Measurements from ENCODE around the gene ATP6V0C.

Gene ATP6V0C

DNA sequence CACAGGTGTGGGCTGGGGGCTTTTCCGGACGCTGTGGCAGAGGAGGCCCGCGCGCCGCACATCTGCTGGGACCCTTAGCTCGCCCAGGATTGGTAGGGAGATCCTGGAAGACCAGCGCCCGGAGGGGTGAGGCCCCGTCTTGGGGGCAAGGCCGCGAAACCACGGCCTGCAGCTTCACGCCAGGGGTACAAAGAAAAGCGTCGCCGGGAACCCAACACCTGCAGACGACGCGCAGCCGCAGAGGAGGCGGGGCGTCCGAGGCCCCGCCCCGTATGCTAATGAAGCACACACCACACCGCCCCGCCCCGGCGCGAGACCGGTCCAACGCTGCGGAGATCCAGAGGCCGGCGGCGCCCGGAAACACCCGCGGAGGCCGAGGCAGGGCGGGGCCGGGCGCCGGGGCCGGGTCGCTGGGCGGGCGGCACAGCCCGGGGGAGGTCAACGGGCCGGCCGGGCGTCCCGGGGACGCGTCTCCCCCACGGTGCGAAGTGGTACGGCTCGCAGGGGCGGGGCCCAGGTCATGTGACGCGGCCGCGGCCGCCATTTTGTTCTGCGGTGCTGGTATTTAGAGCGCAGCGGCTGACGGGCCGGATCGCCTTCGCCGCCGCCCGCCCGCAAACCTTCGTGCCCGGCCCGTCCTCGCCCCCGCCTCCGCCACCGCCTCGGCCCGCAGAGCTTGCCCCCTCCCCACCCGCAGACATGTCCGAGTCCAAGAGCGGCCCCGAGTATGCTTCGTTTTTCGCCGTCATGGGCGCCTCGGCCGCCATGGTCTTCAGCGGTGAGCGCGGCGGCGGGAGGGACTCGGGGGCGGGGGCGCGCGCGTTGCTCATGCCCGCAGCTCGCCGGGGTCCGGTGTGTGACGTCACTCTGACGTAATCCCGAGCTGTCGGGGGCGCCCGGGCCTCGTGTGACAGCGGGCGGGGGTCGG lies at the start of gene ATP6V0C:
TSS of gene ATP6V0C (plus strand) at position 548 of the 928 bp plus-strand sequence. CDS start at position 700, 152 bp downstream.
- peak; percentile 77 for DNase-seq

DNA sequence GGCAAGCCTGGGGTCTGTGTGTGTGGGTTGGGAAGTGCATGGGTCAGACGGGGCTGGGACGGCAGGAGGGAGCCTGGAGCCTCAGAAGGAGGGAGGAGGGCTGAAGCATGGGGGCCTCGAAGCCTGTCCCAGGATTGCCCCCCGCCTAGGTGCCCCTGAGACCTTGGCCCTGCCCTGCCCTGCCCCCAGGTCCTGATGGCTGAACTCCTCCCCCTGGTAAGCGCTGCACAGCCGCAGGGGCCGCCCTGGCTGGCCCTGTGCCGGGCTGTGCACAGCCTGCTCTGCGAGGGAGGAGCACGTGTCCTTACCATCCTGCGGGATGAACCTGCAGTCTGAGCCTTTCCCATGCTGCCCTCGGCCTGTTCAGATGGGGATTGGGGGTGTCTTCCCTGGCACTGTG lies 49.4 kb upstream of the ATP6V0C start:
- DNase-seq: no peak

DNA sequence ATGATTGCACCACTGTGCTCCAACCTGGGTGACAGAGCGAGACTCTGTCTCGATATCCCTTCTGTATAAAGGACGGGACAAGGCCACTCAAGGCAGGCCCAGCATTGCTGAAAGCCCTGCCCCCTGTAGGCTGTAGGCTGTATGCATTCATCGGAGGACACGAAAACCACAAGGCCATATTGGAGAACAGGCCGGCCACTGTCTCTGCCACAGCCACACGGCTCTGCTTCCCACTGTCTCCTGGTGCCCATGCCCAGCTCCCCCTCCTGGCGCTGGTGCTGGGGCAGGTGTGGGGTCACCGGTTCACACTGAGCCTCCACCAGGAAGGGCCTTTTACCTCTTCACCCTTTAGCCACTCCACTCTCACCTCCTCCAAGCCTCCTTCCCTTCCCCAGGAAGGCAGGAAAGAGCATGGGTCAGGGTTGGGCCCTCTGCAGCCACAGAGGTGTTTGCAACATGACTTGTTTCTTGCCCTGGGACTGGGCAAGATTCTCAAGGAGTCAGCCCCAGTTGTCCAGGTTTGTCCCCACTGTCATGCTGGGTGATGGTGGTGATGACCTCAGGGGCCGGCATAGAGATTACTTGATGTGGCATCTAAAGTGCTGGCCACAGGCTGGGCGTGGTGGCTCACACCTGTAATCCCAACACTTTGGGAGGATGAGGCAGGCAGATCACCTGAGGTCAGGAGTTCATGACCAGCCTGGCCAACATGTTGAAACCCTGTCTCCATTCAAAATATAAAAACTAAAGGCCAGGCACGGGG lies 47.9 kb upstream of the ATP6V0C start:
- no peak for DNase-seq

DNA sequence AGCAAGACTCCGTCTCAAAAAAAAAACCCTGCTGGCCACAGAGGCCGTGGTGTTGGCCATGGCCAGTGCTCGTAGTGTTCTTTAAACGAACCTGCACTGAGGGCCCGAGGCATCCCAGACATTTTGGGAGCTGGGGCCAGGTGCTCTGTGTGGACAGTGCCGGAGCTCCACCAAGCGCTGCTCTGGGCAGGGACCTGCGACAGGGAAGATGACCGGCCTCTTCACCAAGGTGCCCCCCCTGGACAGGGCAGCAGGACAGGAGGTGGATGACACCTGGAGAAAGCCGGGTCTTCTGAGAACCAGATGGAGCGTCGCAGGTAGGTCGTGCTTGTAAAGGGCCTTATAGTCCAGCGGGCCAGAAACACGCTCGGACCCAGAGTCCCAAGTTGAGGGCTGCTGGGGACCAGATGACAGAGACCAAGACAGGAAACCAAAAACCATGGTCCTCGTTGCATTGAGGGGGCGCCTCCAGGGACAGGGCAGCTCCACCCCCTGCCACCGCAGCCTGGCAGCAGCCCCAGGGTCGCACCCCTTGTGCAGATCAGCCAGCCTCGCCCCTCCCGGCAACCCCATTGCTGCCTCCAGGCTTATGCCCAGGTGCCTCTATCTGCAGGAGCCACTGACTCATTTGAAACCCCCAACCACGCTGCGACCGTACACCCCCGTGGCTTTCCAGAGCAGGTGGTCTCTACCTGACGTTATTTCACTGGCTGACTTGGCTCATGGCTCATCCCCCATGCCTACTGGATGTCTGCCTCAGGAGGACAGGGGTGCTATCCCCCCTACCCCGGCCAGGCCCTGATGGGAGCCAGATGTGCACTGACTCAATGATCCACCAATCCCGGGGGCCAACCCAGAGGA lies 46.9 kb upstream of the ATP6V0C start:
- DNase-seq: no peak

DNA sequence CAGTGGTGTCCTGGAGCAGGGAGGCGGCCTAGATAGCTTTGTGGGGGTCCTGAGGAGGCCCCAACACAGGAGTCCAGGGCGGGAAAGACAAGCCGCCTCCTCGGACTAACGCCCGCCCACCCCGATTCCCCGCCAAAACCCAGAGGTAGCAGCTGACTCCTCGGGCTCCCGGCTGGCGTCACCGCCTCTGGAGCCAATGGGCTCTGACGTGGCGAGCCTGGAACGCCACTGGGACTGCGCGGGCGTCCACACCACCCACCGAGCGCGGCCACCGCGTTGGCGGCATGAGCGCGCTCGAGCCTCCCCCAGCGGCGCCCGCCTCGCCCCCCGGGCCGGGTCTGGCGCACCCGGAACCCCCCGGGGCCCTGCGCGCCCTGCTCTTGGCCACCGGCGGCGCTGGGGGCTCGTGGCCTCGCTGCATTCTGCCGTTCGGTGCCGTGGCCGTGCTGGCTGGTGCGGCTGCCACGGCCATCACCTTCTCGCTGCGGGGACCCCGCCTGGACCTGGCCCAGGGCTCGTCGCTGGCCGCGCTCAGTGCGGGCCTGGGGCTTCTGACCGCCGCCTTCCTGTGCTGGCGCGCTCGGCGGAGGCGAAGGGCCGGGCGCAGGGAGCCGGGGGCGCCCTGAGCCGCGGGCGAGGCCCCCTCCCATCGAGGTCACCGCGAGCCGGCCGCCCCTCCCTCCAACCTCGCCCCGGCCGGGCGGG lies 46.1 kb upstream of the ATP6V0C start:
- peak; percentile 47 for DNase-seq

DNA sequence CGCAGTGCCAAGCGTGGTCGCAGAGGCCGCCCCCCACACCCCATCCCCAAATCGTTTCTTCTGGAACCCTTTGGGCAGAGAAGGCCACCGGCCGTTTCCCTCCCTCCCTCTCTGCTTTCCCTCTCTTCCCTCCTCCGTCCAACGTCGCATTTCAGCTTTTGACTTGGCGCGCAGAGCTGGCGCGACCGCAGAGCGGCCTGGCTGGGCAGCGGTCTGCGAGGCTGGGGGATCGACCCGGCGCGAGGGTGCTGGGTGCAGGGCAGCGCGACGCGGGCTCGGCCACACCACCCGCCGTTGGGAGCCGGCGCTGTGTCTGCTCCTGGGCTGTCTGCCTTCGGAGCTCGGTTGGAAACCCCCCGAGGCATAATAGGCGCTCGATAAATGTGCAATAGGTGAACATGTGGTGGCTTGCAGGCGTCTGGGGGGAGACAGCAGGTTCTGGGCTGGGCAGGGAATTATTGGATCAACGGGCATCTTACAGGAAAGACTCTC lies 45.5 kb upstream of the ATP6V0C start:
- peak; percentile 65 for DNase-seq

DNA sequence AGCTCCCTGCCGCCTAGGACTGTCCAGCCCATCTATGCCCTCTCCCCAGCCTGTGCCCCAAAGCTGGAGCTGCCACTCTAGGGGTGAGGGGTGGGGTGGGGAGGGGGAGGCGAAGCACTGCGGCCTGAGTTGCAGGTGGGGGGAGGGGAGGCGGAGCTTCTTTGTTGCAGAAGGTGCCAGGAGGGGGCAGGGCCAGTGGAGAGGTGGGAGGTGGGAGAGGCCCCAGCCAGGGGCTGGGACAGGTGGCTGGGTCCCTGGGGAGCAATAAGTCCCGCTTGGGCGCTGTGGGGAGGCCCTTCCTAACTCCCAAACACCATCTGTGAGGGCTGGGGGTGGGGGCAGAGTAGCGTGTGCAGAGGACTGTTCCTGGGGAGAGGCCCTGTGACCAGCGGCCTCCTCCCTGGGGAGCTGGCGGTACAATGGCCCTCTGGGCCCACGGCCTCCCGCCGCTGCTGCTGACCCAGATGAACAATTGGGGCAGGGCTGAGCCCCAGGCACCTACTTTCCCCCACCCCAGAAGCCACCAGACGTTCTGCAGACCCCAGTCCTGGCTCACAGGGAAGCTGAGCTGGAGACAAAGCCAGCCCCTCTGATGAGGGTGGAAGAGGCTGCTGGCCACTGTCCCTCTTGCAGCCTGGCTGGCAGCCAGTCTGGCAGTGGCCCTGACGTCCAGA lies 44.9 kb upstream of the ATP6V0C start:
- peak; percentile 65 for DNase-seq

DNA sequence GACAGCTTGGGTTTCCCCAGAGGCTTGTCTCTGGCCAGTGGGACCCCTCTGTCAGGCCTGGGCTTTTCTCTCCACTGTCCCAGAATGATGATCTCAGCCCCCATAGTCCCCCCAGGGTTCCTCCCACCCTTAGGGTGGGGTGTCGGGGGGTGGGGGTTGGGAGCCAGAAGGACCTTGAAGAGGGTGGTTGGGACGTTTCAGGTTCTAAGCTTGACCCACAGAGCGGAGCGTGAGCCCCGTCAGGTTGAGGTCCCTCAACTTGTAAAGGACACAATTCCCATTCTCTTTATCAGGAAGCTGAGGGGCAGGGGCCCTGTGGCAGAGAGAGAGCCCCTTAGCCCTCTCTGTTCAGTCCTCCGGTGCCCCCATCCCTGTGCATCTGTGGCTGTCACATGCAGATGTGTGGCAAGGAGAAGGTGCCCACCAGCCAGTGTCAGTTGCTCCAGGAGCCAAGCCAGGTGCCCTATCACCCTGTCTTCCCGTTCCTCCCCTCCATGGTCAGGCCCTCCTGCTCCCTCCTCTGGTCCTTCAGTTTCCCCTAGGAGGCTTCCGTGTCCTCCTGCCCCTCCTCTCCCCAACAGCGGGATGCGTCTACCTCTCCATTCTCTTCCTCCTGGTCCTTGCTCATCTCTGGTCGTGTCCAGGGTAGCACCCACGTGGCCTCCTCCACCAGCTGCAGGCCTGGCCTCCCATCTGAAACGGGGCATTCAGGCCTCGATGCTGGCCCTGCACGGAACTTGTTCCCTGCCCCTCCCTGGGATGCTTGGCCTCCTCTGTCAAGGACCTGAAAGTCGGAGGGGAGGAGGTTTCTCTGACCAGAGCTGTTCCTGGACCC lies 44.1 kb upstream of the ATP6V0C start:
- no peak for DNase-seq

DNA sequence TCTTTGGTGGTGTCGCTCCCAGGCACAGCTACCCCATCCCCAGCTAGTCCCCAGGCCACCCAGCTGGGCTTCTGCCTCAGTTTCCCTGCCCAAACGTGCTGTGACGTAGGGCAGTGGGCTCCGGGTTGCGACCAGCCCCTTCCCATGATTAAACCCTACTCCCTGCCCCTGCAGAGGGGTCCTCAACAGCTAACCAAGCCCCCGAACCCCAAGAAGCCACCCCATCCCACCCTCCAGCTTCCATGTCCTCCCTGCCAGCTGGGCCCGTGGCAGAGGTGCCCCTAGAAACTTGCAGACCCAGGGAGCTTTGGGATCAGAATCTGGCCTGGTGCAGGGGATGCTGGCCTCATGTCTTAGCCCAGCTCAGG lies 43.5 kb upstream of the ATP6V0C start:
- DNase-seq: no peak

DNA sequence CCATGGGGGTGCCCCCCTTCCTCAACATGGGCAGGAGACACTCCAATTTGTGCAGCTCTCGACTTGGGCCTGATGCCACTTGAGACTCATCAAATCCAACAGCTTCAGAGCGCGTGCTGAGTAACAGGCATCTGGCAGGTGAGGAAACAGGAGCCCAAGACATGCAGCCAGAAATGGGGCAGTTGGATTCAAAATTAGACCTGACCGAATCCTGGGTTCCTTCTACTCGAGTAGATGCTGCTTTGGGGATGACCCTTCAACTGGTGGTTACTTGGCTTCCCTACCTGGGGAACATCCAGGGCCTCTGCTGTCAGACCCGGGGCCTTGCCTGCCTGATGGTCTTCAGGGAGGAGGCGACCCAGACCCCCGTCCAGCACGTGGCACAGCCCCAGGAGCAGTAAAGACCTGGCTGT lies 43.1 kb upstream of the ATP6V0C start:
- no peak for DNase-seq

DNA sequence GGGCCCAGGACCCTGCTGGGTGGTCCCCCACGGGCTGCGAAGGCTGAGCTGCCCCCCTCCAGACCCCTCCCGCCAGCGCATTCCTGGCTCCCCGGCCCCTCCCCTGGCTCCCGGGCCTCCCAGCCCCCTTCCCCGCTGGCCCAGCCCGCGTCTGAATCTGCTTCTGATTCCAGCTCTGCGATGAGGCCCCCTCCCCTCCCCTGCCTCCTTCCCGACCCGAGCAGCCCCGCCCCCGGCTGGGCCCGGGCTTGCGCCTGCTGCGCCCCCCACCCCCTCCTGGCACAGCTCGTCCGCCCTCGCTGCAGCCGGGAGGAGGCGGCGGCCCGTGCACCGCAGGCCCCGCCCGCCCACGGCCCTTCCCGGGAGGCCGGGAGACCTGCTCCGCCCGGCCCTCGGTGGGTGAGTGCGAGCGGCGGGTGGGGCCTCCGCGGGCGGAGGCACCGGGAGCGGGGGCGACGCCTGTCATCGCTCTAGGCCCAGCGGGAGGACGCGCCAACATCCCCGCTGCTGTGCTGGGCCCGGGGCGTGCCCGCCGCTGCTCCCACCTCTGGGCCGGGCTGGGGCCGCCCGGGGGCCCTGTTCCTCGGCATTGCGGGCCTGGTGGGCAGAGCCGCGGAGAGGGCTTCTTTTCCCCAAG lies 42.6 kb upstream of the ATP6V0C start, which contains the start of gene NTN3:
TSS of gene NTN3 (plus strand) at position 282 of the 637 bp plus-strand sequence. CDS start 405 bp downstream, outside the sequence.
- no peak for DNase-seq

DNA sequence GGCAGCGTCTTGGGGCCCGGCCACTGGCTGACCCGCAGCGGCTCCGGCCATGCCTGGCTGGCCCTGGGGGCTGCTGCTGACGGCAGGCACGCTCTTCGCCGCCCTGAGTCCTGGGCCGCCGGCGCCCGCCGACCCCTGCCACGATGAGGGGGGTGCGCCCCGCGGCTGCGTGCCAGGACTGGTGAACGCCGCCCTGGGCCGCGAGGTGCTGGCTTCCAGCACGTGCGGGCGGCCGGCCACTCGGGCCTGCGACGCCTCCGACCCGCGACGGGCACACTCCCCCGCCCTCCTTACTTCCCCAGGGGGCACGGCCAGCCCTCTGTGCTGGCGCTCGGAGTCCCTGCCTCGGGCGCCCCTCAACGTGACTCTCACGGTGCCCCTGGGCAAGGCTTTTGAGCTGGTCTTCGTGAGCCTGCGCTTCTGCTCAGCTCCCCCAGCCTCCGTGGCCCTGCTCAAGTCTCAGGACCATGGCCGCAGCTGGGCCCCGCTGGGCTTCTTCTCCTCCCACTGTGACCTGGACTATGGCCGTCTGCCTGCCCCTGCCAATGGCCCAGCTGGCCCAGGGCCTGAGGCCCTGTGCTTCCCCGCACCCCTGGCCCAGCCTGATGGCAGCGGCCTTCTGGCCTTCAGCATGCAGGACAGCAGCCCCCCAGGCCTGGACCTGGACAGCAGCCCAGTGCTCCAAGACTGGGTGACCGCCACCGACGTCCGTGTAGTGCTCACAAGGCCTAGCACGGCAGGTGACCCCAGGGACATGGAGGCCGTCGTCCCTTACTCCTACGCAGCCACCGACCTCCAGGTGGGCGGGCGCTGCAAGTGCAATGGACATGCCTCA lies 41.9 kb upstream of the ATP6V0C start:
- DNase-seq: no peak

DNA sequence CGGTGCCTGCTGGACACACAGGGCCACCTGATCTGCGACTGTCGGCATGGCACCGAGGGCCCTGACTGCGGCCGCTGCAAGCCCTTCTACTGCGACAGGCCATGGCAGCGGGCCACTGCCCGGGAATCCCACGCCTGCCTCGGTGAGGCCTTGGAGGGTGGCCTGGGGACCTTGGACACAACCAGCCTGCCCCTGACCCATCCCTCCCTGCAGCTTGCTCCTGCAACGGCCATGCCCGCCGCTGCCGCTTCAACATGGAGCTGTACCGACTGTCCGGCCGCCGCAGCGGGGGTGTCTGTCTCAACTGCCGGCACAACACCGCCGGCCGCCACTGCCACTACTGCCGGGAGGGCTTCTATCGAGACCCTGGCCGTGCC lies 41.3 kb upstream of the ATP6V0C start:
- no peak for DNase-seq

DNA sequence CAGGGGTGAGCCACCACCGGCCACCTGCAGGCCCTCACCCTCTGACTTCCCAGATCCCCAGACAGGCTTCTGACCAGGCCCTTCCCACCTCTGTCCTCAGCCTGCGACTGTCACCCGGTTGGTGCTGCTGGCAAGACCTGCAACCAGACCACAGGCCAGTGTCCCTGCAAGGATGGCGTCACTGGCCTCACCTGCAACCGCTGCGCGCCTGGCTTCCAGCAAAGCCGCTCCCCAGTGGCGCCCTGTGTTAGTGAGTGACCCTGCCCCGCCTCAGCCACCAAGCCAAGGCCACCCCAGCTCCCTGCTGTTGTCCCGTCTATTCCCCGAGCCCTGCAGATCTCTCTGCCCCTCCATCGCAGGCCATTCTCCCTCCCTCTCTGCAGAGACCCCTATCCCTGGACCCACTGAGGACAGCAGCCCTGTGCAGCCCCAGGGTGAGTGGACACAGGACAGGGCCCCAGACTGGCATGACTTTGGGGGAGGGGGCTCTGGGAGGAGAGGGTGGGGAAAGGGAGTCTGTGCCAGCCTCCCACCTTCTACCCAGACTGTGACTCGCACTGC lies 40.8 kb upstream of the ATP6V0C start:
- no peak for DNase-seq

DNA sequence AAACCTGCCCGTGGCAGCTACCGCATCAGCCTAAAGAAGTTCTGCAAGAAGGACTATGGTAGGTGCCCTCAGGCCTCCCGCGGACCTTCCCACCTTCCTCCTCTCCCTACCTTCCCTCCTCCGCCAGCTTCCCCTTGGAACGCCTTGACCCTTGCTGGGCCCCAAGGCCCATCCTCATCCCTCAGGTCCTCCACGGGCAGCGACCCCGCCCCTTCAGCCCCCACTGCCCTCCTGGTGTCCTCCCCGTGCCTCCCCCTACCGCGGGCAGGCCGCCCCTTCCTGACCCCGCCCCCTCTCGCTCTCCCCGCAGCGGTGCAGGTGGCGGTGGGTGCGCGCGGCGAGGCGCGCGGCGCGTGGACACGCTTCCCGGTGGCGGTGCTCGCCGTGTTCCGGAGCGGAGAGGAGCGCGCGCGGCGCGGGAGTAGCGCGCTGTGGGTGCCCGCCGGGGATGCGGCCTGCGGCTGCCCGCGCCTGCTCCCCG lies 40.3 kb upstream of the ATP6V0C start:
- no peak for DNase-seq

DNA sequence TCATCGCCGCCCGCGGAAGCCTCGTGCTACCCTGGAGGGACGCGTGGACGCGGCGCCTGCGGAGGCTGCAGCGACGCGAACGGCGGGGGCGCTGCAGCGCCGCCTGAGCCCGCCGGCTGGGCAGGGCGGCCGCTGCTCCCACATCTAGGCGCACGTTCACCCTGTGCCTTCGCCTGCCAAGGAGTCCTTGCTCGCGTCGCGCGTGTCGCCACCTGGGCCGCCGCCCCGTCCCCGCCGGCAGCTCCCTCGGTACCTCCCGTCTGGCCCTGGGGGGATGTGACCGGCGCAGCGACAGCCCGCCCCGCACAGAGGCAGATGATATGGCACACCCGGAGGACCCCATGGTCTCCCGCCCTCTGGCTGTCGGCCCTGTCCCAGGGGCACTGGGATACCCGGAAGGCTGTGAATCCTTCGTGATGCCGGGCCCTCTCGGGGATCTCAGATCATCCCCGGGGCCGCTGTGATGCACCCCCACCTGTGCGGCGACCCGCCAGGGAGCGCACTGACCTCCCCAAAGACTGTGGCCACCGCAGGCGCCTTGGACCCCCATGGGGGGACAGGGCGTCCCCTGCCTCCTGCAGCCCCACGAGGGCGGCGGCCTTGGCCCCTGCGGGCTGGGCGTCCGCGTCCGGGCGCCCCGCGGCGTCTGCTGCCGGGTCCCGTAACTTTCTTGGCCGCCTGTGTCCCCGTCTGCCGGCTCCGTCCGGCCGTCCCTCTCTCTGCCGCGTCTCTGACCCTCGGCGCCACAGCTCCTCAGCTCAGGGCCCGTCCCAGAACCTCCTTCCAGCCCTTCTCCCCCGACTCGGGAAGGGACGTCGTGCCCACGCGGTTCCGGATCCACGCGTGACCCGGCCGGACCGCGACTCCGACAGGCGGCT lies 39.5 kb upstream of the ATP6V0C start:
- DNase-seq: no peak

DNA sequence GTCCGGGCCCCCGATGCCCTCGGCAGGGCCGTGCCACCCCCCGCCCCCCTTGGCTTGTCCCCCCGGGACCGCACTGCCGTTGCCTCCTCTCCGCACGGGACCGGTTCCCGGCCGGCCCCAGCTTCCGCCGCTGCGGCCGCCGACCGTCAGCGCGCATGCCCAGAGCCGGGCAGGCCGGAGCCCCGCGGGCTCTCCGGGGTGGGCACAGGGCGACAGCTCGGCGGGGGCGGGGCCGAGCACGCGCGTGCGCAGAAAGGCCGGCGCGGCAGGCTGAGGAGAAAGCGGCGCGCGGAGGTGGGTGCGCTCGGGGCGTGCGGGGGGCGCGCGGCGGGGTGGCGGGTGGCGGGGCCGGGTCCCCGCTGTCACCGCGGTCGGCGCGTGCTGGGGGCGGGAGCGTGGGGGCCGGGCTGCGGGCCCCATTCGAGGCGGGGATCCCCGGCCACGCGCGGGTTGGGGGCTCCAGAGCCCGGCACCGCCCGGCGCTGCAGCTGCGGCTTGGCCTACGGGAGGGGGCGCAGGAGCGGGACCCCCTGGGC lies 38.8 kb upstream of the ATP6V0C start, which contains the start of gene TBC1D24:
TSS of gene TBC1D24 (plus strand) at position 251 of the 536 bp plus-strand sequence. CDS start 21,022 bp downstream, outside the sequence.
- no peak for DNase-seq
